HL-60 (cell line): ENCODE results near the gene CORO6.

Experiments used
- CTCF ChIP-seq: IDR thresholded peaks from one replicate; pipeline ENCODE4 v1.5.1; 2011; ENCODE audit warnings: low read length, control low read depth, inconsistent platforms; ENCODE audit not compliant: insufficient read depth
- POLR2AphosphoS5 ChIP-seq: IDR thresholded peaks from 2 replicates; pipeline ENCODE4 v1.6.1; 2012; ENCODE audit warnings: low read depth

GRCh38 chr17:29671661-29672060, 48.9 kb upstream of the CORO6 start:
- TF ChIP-seq POLR2AphosphoS5 (no peak), CTCF (no peak)
